Activated T-helper 1 cell treated with Interleukin-2 at 50 U/mL for 16 hours (primary cell): ENCODE measurements around the gene DACH1.

Source experiments
- DNase-seq: peaks from one replicate; pipeline ENCODE4 v3.0.0-alpha.2; 2020; ENCODE audit warnings: low read depth

Gene DACH1

DNA sequence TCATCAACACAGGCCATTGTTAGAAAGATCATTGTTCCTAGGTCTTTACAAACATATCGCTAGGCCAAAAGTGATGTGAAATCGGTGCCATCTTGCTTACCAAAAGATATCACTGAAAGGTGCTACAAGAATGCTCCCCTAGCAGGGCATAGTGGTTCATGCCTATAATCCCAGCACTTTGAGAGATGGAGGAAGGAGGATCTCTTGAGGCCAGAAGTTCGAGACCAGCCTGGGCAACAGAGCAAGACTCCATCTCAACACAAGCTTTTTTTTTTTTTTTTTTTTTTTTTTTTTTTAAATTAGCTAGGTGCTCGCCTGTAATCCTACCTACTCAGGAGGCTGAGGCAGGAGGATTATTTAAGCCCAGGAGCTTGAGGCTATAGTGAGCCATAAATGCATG is 92.1 kb downstream of the DACH1 start:
- DNase-seq, result no peak

DNA sequence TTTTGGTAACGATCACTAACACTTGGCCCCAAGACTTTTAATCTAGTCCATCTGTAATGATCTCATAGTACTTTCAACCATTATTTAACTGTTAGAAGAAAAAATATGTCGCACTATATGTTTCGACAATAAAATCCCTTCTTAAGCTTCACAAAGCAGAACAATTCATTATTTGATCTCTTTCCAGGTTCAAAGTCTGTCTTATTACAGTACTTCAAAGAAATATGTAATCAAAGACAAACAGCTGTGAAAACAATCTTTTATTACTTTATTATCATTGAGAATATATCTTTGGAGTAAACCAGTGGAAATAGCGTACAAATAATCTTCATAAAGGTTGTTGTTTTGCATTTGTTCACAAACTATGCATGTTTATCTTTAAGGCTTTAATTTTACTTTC is 93.5 kb downstream of the DACH1 start:
- no peak for DNase-seq

GRCh38 chr13:71772361-71772760 is 94.6 kb downstream of the DACH1 start:
- DNase-seq, result no peak

GRCh38 chr13:71771144-71771543 is 95.9 kb downstream of the DACH1 start:
- no peak for DNase-seq

DNA sequence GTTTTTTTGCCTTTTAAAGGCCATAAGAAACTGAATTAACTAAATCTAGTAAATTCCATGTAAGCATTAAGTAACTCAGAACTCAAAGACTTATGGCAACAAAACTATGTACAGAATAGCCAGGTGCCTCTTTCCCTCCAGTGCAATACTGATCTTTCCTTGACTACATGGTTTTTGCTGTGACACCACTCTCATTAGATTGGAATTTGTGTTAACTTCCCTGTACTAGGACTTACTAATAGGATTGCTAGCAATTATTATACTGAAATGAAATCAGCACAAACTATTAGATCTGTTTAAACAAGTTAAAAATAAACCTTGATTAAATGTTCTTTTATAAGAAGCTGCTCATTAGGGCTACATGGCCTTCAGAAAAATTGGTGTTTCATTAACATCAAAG is 96.3 kb downstream of the DACH1 start:
- no peak for DNase-seq

DNA sequence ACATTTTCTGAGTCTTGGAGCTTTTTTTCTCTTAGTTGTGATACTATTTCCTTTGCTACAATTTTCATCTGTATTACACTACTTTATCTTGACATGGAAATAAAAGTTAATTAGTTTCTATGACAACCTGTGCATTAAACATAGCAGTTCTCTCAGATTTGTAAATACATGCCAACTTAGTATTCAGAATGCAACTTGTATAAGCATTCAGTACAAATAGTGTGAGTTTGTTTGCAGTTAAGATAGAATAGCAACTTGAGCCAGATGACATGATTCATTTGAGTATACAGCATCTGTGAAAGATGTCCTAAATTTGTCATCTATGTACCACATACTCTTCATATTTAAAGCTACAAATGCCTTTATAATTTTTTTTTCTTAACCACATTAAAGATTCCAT is 98.1 kb downstream of the DACH1 start:
- no peak for DNase-seq

GRCh38 chr13:71759651-71760511 is 107.1 kb downstream of the DACH1 start:
- DNase-seq, result no peak

GRCh38 chr13:71758828-71759227 is 108.2 kb downstream of the DACH1 start:
- DNase-seq, result no peak

GRCh38 chr13:71754407-71754974 is 112.5 kb downstream of the DACH1 start:
- no peak for DNase-seq

GRCh38 chr13:71752775-71753513 is 114.1 kb downstream of the DACH1 start:
- DNase-seq, result no peak

- DNase-seq, result no peak
Measured at GRCh38 chr13:71751073-71751472, 115.9 kb downstream of the DACH1 start.

- DNase-seq, result no peak
Measured at GRCh38 chr13:71730267-71730666, 136.7 kb downstream of the DACH1 start.

DNA sequence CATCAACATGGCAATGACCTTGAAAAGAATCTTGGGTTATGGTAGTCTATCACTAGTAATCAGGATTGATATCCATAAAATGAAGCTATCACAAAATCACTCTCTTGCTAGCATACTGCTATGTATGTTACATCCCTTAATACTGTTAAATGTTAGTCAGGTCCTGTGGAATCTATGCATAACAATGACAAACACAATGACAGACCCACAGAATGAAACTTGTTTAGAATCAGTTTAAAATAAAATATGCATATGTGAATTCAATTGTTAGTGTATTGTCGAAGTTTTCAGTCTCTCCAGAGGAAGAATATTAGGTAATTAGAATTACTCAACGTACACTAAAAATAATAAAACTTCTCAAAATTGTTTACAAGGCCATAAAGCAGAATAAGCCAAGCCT is 137.6 kb downstream of the DACH1 start:
- DNase-seq, result no peak

- no peak for DNase-seq
Measured at GRCh38 chr13:71727662-71728061, 139.3 kb downstream of the DACH1 start.

DNA sequence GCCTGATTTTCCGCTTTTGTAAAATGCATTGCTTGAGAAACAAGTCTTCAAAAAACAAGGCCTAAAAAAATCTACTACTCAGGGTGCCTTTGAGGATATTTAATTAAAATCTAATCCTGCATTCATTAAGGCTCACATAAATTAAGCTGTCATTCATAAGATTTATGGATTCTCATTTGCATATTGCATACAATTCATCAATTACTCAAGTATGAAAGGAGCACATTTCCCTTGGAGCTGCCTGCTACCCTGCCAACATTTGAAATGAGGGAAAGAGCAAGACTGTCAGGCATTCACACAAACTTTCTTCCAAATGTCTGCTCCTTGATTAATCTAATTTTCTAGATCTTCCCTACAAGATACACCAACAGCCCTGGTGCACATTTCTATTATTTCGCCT is 140.0 kb downstream of the DACH1 start:
- no peak for DNase-seq

DNA sequence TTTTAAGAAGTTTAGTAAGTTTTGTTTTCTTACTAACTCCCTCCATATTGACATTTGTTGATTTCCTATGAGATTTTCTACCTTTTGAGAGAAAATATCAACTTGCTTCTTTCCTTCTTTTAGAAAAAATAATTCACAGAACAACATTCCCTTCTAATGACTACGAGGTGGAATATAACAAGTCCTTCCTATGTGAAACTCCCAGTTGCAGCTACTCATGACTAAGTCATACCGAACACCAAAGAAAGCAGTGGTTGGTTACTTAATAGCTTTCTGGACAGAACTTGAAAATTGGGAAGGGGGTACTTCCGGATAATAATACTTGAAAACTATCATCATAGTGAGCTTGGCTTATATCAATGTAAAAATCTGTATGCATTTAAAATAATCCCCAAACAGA is 144.8 kb downstream of the DACH1 start:
- DNase-seq, result no peak

GRCh38 chr13:71721104-71721503 is 145.9 kb downstream of the DACH1 start:
- DNase-seq, result no peak

DNA sequence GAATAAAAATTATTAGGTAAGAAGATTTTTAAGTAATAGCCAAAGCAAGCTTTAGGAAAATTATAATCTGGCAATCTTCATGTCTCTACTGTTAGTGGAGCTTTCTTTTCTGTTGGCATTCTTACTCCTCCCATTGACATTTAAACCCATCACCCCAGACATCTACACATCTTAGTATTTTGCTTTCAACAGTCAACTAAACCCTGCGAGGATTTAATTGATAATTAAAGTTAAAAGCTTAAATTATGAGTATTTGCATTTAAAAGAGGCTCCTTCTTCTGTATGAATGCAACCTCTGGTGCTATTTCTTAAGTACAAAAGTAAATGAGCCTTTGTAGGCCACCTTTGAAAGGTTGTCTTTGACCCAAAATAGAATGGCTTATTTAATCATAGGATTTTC is 148.1 kb downstream of the DACH1 start:
- no peak for DNase-seq

GRCh38 chr13:71714802-71715375 is 152.1 kb downstream of the DACH1 start:
- no peak for DNase-seq

DNA sequence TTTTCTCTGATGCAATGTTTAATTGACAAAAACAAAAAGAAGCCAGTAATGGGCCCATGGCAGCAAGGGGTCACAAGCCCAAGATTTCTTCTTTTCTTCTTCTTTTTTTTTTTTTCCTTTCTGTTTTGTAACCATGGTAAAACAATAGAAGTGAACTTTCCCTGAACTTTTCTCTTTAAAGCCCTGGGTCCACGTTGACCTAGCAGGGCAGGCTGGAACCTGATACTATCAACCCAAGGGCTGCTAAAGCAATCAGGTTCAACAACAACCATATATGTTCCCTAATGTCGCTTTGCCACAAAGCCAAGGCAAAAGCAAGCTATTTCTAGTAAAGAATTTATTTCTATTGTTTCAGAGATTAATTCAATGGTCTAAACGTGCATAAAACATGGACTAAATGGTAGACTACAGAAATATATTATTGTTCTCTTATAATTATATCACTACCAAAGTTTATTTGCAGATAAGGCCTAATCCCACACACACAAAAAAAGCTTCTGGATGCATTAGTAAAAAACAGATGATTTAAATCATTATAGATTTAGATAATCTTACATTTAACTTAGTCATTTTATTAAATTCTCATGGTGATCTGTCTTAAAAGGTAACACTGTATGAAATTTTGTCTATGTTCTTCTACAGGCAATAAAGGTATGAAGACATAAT is 153.9 kb downstream of the DACH1 start:
- DNase-seq, result no peak

DNA sequence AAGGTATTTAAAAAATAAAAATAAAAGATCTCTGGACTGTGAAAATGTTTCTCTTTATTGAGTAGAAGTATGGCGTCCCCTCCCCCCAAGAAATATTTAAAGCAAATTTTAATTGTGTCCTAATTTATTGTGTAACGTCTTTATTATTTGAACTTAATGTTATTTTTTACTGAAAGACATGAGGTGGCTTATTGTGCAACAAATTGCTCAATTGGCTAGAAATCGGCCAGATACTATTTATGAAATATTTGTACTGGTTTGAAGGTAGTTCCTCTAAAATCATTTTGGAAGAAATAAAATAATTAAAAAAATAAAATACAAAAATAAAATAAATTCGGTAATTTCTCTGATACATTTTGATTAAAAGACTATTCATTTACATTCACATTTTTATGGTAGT is 162.3 kb downstream of the DACH1 start:
- DNase-seq, result no peak

DNA sequence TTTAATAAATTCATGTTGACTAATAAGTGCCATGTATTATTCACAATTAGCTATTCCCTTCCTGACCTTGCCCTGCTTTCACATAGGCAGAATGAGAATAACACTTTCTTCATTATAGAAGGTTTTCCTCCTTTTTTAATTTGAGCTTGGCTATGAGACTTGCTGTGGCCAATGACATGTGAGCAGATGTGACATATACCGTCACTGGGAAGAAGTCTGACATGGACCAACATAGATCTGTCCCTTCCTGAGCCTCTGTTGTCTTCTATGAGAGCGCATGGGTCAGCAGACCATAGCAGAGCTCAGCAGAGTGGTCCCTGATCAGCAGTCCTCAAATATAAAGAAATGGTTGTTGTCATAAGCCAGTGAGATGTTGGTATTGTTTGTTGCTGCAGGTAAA is 163.9 kb downstream of the DACH1 start:
- DNase-seq, result no peak
